Left cardiac atrium (tissue), 4 donors: Measurements from ENCODE around the gene HOXA9. TPM values are rescaled to one million over a fixed set of nuclear protein-coding genes. Genes with fewer than 3 reads are reported as not detected.
A peak's percentile ranks its signal among the peaks of the same experiment; 100 is the strongest.

Source experiments
- ATAC-seq, 2 donors: fragments of 200-7000 bp; cut with Tn5 transposase; one replicate each; pipeline ENCODE4 v1.9.1; 2020; ENCODE audit warnings: mild to moderate bottlenecking in 2 of 2, moderate library complexity in 2 of 2
- DNase-seq: peaks from one replicate; pipeline ENCODE4 v3.0.0-alpha.2; 2020
- intact Hi-C, 2 donors: fragments of 100-400 bp; cut with DNase I; formaldehyde crosslinking; loops; one replicate each; pipeline versions ENCODE4 v1.14.1 to v1.15.1; 2022 to 2023
- long read RNA-seq: library from polyadenylated mRNA; unstranded; transcript quantifications from one replicate; pipeline ENCODE4 v2.0.0, GENCODE V29; 2021
- total RNA-seq, 2 donors: library from RNA; stranded (reverse); fragmentation: NEBNext Ultra II Directional; extraction: Animal tissue kit (Norgen Biotek cat#: 25700); gene quantifications; one replicate each; pipeline ENCODE4 v1.2.1, GENCODE V29; 2021
- donor health status: DM: no; HTN: yes; CAD: no.
- donor health status: DM: no; HTN: yes; CAD: no; lungs with severe emphysema.
- donor health status: DM: yes; HTN: yes; CAD: no.
- donor health status: Dilated cardiomyopathy.

The HOXA9 gene
- not detected for total RNA-seq
- long read RNA-seq: 0 reads

DNA sequence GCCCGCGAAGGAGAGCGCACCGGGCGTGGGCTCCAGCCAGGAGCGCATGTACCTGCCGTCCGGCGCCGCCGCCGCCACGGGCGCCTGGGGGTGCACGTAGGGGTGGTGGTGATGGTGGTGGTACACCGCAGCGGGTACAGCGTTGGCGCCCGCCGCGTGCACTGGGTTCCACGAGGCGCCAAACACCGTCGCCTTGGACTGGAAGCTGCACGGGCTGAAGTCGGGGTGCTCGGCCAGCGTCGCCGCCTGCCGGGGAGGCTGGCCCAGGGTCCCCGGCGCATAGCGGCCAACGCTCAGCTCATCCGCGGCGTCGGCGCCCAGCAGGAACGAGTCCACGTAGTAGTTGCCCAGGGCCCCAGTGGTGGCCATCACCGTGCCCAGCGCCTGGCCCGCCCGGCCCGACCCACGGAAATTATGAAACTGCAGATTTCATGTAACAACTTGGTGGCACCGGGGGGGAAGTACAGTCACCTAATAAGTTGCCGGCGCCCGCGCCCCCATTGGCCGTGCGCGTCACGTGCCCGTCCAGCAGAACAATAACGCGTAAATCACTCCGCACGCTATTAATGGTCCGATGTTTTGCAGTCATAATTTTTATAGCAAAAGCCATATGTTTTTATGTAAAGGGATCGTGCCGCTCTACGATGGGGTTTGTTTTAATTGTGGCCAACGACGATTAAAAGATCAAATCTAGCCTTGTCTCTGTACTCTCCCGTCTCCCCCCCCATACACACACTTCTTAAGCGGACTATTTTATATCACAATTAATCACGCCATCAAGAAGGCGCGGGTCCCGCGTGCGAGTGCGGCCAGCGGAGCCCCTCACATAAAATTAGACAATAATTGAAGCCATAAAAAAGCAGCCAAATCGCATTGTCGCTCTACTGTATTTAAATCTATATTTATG is at the start of gene HOXA9:
Gene HOXA9 (minus strand): TSS at position 449 of the 907 bp plus-strand sequence. CDS start 80 bp downstream, at position 369.
- DNase-seq: peak; percentile 30

GRCh38 chr7:27214239-27214950 is 49.1 kb upstream of the HOXA9 start:
- intact Hi-C loops: no loop called here
- DNase-seq: no peak
- ATAC-seq: no peak

More for the DNA sequence above, at the start of gene HOXA9:
- intact Hi-C loops: loop anchor here (10.0 kb wide), 2 partner anchors 781 to 1301 kb away; no protein-coding TSS in a partner anchor
- no peak for ATAC-seq

DNA sequence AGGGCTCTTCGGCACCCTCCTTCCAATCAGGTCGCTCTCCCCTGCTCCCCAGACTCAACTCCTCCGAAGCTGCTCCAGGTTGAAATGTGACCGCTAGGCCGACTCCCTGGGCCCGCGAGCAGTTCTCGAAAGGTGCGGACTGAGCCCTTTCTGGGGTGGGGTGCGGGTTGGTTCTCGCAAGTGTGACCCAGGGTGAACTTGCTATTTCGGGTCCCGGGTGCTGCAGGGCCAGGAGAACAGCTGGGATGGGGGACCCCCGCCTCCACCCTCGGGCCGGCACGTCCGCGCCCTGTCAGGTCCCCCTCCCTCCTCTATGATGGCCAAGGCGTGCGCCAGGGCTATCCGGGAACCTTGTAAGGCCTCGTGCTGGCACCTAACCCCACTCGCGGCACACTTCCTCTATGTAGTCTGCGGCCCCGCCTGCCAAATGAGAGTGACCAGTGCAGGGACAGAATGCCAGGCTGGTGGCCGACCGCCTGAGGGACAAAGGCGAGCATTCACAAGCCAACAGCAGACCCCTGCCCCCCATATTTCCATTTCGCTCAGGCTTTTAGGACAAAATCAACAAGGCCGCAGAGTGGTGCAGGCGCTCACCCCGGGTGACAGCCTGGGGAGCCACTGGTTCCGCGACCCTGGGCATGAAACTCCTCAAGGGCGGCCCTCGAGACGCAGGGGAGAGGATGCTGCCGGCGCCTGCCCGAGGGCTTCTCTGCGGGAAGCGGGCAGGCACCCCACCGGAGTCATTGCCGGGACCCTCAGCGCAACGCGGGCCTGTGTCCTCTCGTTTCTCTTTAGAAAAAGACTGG is 48.3 kb upstream of the HOXA9 start:
- ATAC-seq (no peak), DNase-seq (no peak)
- intact Hi-C loops: no loop called here

DNA sequence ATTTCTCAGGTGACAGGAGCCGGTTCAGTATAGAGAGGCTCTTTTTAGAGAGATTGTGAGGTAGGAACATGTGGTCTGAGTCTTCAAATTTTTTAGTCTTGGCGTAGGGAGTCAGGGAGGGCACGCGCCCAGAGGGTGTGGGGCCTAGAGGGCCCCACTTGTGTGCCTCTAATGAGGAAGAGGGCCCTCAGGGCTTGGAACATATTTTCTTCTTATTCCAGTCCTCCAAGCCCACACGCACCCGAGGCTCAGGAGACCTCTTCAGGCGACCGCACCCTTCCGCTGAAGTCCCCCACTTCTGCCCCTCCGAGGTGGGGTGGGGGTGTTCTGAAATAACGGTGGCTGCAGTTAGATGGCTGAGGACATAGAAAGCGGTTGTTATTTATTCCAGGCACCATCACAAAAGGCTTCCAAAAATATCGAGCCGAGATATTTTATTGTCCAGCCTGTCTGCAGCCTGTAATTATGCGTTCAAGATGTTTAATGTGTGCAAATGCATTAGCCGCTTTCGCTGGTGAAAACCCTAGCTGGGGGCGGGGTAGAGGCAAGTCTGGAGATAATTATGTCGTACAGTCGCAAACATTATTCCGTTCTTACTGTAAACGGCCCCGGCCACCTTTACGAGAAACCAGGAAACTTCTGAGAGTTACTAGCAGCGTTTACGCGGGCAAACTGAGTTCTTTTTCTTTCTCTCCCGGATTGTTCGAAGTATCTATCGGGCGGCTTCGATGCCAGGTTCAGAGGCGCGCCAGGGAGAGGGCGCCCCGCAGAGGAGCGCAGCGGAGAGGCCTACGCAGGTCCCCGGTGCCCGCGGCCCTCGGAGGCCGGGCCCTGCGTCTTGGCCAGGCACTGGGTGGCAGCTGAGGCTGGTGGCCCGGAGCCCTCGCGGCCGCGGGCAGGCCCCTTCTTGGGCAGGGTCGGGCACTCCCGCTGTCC is 47.4 kb upstream of the HOXA9 start:
- DNase-seq (no peak), ATAC-seq (no peak)
- intact Hi-C loops: no loop called here

- ATAC-seq (no peak), DNase-seq (no peak)
- intact Hi-C loops: no loop called here
Measured at GRCh38 chr7:27211764-27212204, 46.4 kb upstream of the HOXA9 start.

DNA sequence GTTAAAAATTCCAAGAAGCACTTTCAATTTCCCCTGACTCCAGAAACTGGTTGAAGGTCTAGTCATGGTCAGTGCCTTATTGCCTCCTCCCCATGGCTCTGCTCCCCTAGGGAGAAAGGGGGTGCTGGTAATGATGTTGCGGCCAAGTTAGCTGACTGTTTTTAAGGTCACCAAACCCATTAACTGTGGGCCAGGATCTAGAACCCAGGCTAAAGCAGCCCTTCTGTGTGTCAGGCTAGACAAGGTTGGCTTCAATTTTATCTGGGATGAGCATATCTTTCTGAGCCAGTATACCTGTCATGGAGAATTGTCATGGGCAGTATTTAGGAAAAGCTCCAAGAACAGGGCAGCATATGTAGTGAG is 45.7 kb upstream of the HOXA9 start:
- ATAC-seq (no peak), DNase-seq (no peak)
- intact Hi-C loops: no loop called here

GRCh38 chr7:27210441-27211083 is 45.2 kb upstream of the HOXA9 start:
- DNase-seq: peak; percentile 62
- intact Hi-C loops: no loop called here
- peak; percentile 56 to 68 for ATAC-seq

DNA sequence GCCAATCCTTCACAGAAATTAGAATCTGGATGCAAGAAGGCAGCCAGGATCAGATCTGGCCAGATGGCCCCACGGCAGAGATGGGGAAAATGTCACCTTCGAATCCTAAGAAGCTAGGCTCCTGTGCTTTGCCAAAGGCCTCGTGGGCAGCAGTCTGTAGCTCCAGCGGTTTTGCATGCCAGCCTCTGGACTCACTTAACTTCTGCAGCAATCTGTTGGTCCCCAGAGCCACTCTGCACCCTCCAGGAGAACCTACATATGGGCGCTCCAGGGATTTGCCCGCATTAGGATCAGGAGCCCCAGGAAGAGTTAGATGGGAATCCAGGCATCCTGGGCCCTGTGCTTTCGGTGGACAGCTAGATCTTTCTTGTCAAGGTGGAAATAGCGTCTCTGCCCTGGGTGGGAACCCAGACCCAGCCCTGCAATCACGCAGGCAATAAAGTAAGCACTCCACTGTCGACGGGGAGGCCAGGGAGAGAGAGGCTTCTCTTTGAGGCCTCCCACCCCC is 44.6 kb upstream of the HOXA9 start:
- intact Hi-C loops: loop anchor here (5.0 to 10.0 kb wide), 4 partner anchors 365 to 885 kb away; no protein-coding TSS in a partner anchor
- no peak for DNase-seq
- no peak for ATAC-seq

GRCh38 chr7:27208998-27209397 is 43.7 kb upstream of the HOXA9 start:
- intact Hi-C loops: loop anchor here (5.0 to 10.0 kb wide), 4 partner anchors 366 to 886 kb away; no protein-coding TSS in a partner anchor
- no peak for ATAC-seq
- no peak for DNase-seq

DNA sequence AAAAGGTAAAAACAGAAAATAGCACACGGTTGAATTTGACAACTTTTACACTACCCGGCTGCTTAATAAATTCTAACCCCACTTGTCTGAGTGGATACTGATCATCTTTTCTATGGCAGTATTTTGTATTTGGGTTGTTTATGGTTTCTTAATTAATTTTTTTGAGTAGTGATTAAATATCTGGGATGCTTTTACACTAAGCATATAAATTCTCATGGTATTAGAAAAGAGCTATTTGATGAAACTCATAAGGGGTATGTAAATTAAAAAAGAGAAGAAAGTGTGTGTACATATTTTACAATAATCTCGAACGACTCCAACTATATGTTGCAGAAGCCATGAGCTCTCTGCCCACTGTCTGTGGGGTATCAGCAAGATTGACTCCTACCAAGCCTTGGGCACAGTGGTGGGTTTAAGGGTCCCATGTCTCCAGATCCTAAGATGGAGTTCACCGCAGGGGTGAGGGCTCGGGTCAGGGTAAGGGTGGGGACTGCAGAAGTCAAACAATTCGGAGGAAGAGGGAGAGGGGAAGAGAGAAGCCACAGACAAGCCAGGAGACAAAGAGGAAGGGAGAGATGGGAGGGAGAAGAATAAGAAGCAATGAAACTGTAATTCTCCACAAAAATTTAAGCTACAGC is 42.1 kb upstream of the HOXA9 start:
- intact Hi-C loops: loop anchor here (5.0 to 10.0 kb wide), 4 partner anchors 367 to 887 kb away; no protein-coding TSS in a partner anchor
- DNase-seq (no peak), ATAC-seq (no peak)

- DNase-seq: no peak
- ATAC-seq: no peak
- intact Hi-C loops: loop anchor here (5.0 to 10.0 kb wide), 4 partner anchors 369 to 889 kb away; no protein-coding TSS in a partner anchor
Measured at GRCh38 chr7:27205325-27206280, 40.3 kb upstream of the HOXA9 start.

GRCh38 chr7:27204851-27205322 is 39.5 kb upstream of the HOXA9 start:
- ATAC-seq (no peak), DNase-seq (no peak)
- intact Hi-C loops: loop anchor here (5.0 to 10.0 kb wide), 4 partner anchors 370 to 890 kb away; no protein-coding TSS in a partner anchor

DNA sequence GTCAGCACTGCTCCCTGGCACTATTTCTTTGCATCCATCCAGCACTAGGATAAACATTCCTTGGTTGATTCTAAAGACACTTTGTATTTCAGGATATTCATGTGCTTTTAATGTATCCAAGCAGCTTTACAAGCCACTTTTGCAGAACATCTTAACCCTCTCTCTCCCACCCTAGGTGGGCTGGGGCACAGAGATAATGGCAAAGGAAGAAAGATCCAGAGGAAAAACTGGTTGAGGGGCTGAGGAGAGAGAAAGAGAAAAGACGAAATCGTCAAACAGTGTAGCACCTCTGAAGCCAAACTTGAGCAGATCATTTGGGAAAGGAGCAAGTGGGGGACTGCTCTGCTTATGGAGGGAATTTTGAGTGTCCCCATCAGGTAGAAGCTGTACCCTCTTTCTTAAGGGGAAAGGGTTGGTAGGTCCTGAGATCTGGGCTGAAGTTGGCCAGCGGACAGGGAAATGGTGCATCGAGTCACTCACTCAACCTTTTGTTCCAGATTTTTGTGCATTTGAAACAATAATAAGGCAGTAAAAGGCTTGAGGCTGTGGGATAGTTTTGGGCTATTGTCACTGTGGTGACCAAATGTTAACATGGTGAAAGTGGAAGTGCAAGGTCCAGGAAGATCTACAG is 38.7 kb upstream of the HOXA9 start:
- DNase-seq (no peak), ATAC-seq (no peak)
- intact Hi-C loops: loop anchor here in 1 of 2 donors (10.0 kb wide), 3 partner anchors 371 to 891 kb away; no protein-coding TSS in a partner anchor

DNA sequence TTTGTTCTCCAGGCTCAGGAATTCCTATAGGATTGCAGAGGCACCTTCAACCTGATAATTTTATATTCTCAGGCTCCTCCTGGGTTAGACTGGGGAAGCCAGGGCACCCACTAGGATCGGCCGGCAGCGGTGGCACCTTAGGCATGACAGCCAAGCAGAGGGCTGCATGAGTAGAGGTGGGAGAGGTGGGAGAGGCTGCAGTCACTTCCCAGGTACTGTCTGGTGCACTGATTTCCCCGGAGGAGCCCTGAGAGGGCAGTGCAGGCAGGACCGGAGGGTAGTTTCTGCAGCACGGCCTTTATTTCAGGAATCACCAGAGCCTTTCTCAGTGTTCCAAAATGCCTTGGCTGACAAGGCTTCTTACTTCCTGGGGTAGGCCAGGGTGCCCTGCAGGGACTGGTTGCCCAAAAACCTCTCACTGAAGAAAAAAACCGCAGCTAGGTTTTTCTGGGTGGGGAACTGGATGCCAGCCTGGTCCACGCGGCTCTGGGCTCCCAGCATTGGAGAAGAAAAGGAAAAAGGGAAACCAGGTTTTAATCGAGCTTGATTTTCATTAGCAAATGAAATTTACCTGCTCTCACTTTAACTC is 38.1 kb upstream of the HOXA9 start:
- intact Hi-C loops: loop anchor here in 1 of 2 donors (10.0 kb wide), 3 partner anchors 371 to 891 kb away; no protein-coding TSS in a partner anchor
- DNase-seq (no peak), ATAC-seq (no peak)

GRCh38 chr7:27202862-27203134 is 37.5 kb upstream of the HOXA9 start:
- intact Hi-C loops: loop anchor here in 1 of 2 donors (10.0 kb wide), 3 partner anchors 372 to 892 kb away; no protein-coding TSS in a partner anchor
- DNase-seq (no peak), ATAC-seq (no peak)
